Natural killer cell treated with Interleukin-12 subunit alpha and Interleukin-12 subunit beta and Interleukin-15 and Interleukin-18, amount 100 ng/mL, for 72 hours (primary cell): ENCODE results near the gene ACD. TPM values are rescaled to one million over a fixed set of nuclear protein-coding genes. Genes with fewer than 3 reads are reported as not detected.

Source experiments
- ATAC-seq, 2 donors: fragments of 150-1000 bp; cut with Tn5 transposase in 1 of 2; sonication (Bioruptor Pico), chemical (Tn5 transposase) in 1 of 2; 2 replicates each; pipeline ENCODE4 v1.10.0; 2021
- DNase-seq: peaks from one replicate; pipeline ENCODE4 v3.0.0; 2022; ENCODE audit warnings: low spot score
- H3K27ac Mint-ChIP-seq, 2 donors: 1 replicate in 1 of 2; 2 replicates in 1 of 2; pipeline ENCODE4 v1.8.0; 2022; ENCODE audit warnings: mixed read lengths in 2 of 2, mild to moderate bottlenecking in 1 of 2, moderate library complexity in 1 of 2
- H3K27me3 Mint-ChIP-seq, 2 donors: 1 replicate in 1 of 2; 2 replicates in 1 of 2; pipeline ENCODE4 v1.8.0; 2022; ENCODE audit warnings: mixed read lengths in 2 of 2
- H3K36me3 Mint-ChIP-seq: one replicate; pipeline ENCODE4 v1.8.0; 2022; ENCODE audit warnings: mixed read lengths
- H3K4me1 Mint-ChIP-seq, 2 donors: 1 replicate in 1 of 2; 2 replicates in 1 of 2; pipeline ENCODE4 v1.8.0; 2022; ENCODE audit warnings: low read depth in 2 of 2, mixed read lengths in 2 of 2, mild to moderate bottlenecking in 1 of 2
- H3K4me3 Mint-ChIP-seq: one replicate; pipeline ENCODE4 v1.8.0; 2022; ENCODE audit warnings: mixed read lengths
- H3K9me3 Mint-ChIP-seq: 2 replicates; pipeline ENCODE4 v1.8.0; 2022; ENCODE audit warnings: mixed read lengths
- total RNA-seq, 2 donors: library from RNA; stranded (reverse); gene quantifications; one replicate each; pipeline ENCODE4 v1.2.3, GENCODE V29; 2022

The ACD gene
- total RNA-seq, 2 donors from 2014 or later: 54.9 to 91.3 TPM

- Mint-ChIP-seq H3K27ac (no peak overlapping the region), H3K4me1 (peaks cover 3 to 5% of the 10 kb centered on the region in 2 donors), H3K4me3 (no peak overlapping the region), H3K36me3 (peaks cover 12% of the 10 kb centered on the region), H3K9me3 (no peaks in the 10 kb centered on the region), H3K27me3 (no peaks in the 10 kb centered on the region)
- DNase-seq (peak; percentile 39), ATAC-seq (no peak)
Observed at GRCh38 chr16:67636713-67637112, 23.3 kb downstream of the ACD start.

- no peaks in the 10 kb centered on the region for H3K9me3 Mint-ChIP-seq
- peaks cover 24% of the 10 kb centered on the region for H3K36me3 Mint-ChIP-seq
- ATAC-seq: no peak
- H3K27ac Mint-ChIP-seq: no peak overlapping the region
- no peak overlapping the region for H3K4me3 Mint-ChIP-seq
- no peaks in the 10 kb centered on the region for H3K27me3 Mint-ChIP-seq
- H3K4me1 Mint-ChIP-seq: peaks cover 3 to 5% of the 10 kb centered on the region in 2 donors
- DNase-seq: no peak
Observed at GRCh38 chr16:67632415-67633172, 27.5 kb downstream of the ACD start.

- Mint-ChIP-seq H3K4me3 (no peak overlapping the region), H3K27ac (no peak overlapping the region), H3K36me3 (peaks cover 31% of the 10 kb centered on the region), H3K9me3 (no peaks in the 10 kb centered on the region), H3K27me3 (no peaks in the 10 kb centered on the region), H3K4me1 (peaks cover 3 to 5% of the 10 kb centered on the region in 2 donors)
- DNase-seq: no peak
- ATAC-seq: no peak
Observed at GRCh38 chr16:67628216-67628615, 31.8 kb downstream of the ACD start.

GRCh38 chr16:67613808-67614207, 46.3 kb downstream of the ACD start:
- Mint-ChIP-seq H3K36me3 (peaks cover 12% of the 10 kb centered on the region), H3K4me3 (no peak overlapping the region), H3K27me3 (no peaks in the 10 kb centered on the region), H3K9me3 (no peaks in the 10 kb centered on the region), H3K4me1 (peaks cover 0 to 5% of the 10 kb centered on the region in 2 donors), H3K27ac (no peak overlapping the region)
- ATAC-seq (no peak), DNase-seq (no peak)

- Mint-ChIP-seq H3K4me1 (peaks cover 11 to 14% of the 10 kb centered on the region in 2 donors), H3K27me3 (no peaks in the 10 kb centered on the region), H3K9me3 (no peaks in the 10 kb centered on the region), H3K27ac (no peak overlapping the region), H3K36me3 (peaks cover 7% of the 10 kb centered on the region), H3K4me3 (no peak overlapping the region)
- DNase-seq (no peak), ATAC-seq (no peak)
Observed at GRCh38 chr16:67608364-67608763, 51.7 kb downstream of the ACD start.

Other genes with a start within 250 kb of the ACD start
- gene ZDHHC1, start 243.8 kb downstream of the ACD start, total RNA-seq: 1 to 10 TPM; 1.6 to 2.0 TPM
- not detected for gene HSD11B2, start 229.1 kb downstream of the ACD start, total RNA-seq
- gene ATP6V0D1, start 179.1 kb downstream of the ACD start, total RNA-seq: 10 to 100 TPM; 66.9 to 85.5 TPM
- gene AGRP, start 176.7 kb downstream of the ACD start, total RNA-seq: not detected
- 10 to 100 TPM; 47.7 to 48.2 TPM for gene RIPOR1, start 131.4 kb downstream of the ACD start, total RNA-seq
- gene CTCF, start 97.7 kb downstream of the ACD start, total RNA-seq: 10 to 100 TPM; 54.3 to 72.4 TPM
- gene CARMIL2, start 15.1 kb downstream of the ACD start, total RNA-seq: 10 to 100 TPM; 33.8 to 89.7 TPM
- 1 to 10 TPM; 6.3 to 8.0 TPM for gene PARD6A, start 700 bp upstream of the ACD start, total RNA-seq
- gene ENKD1, start 6.5 kb upstream of the ACD start, total RNA-seq: 10 to 100 TPM in 1 of 2 donors, 1 to 10 TPM in 1; 8.1 to 12.2 TPM
- 1 to 10 TPM; 1.6 to 1.9 TPM for gene C16orf86, start 6.6 kb upstream of the ACD start, total RNA-seq
- gene GFOD2, start 59.1 kb upstream of the ACD start, total RNA-seq: 10 to 100 TPM; 14.8 to 22.0 TPM
- 10 to 100 TPM; 28.0 to 31.0 TPM for gene RANBP10, start 146.3 kb upstream of the ACD start, total RNA-seq
- gene TSNAXIP1, start 146.6 kb upstream of the ACD start, total RNA-seq: 1 to 10 TPM in 1 of 2 donors, under 1 TPM in 1; 0.24 to 1.1 TPM
- 10 to 100 TPM; 30.5 to 45.9 TPM for gene THAP11, start 182.1 kb upstream of the ACD start, total RNA-seq
- gene NUTF2, start 186.7 kb upstream of the ACD start, total RNA-seq: 100 to 1,000 TPM; 114 to 124 TPM
- 10 to 100 TPM; 51.6 to 83.7 TPM for gene CENPT, start 187.4 kb upstream of the ACD start, total RNA-seq
- 100 to 1,000 TPM; 100 to 151 TPM for gene EDC4, start 212.8 kb upstream of the ACD start, total RNA-seq
- gene NRN1L, start 224.6 kb upstream of the ACD start, total RNA-seq: 1 to 10 TPM in 1 of 2 donors, not detected in 1; 1.2 TPM
- gene PSKH1, start 233.0 kb upstream of the ACD start, total RNA-seq: 10 to 100 TPM; 15.4 to 20.1 TPM